Osteoblast (primary cell): ENCODE results near the gene DPP10. TPM values are rescaled to one million over a fixed set of nuclear protein-coding genes. Genes with fewer than 3 reads are reported as not detected.

Experiments used
- DNase-seq: peaks from one replicate; pipeline ENCODE4 v3.0.0; 2011; ENCODE audit warnings: low spot score, mixed read lengths; ENCODE audit not compliant: insufficient read length; ENCODE audit errors: missing footprints
- H2AFZ ChIP-seq: 2 replicates; pipeline ENCODE4 v1.6.0; 2011; ENCODE audit warnings: mild to moderate bottlenecking, low read length
- H3K27ac ChIP-seq: 2 replicates; pipeline ENCODE4 v1.5.1; 2011; ENCODE audit warnings: mild to moderate bottlenecking, low read depth, low read length, moderate library complexity
- H3K27me3 ChIP-seq: 2 replicates; pipeline ENCODE4 v1.6.0; 2012; ENCODE audit warnings: mild to moderate bottlenecking, control low read depth, inconsistent platforms, low read length, moderate library complexity; ENCODE audit not compliant: insufficient read depth
- H3K36me3 ChIP-seq: 2 replicates; pipeline ENCODE4 v1.5.1; 2011; ENCODE audit warnings: mild to moderate bottlenecking, low read length, control low read depth, moderate library complexity; ENCODE audit not compliant: insufficient read depth
- H3K4me1 ChIP-seq: 2 replicates; pipeline ENCODE4 v1.5.1; 2011; ENCODE audit warnings: mild to moderate bottlenecking, low read length, control low read depth, moderate library complexity; ENCODE audit not compliant: insufficient read depth
- H3K4me2 ChIP-seq: 2 replicates; pipeline ENCODE4 v1.6.0; 2011; ENCODE audit warnings: mild to moderate bottlenecking, low read length; ENCODE audit not compliant: insufficient read depth
- H3K4me3 ChIP-seq: fragments of 200-600 bp; sonication (generic); 3 replicates; pipeline ENCODE4 v1.5.1; 2012; ENCODE audit warnings: mild to moderate bottlenecking, low read length, inconsistent platforms; ENCODE audit not compliant: insufficient read depth
- H3K79me2 ChIP-seq: 2 replicates; pipeline ENCODE4 v1.6.0; 2012; ENCODE audit warnings: mild to moderate bottlenecking, low read length, control low read depth, inconsistent platforms; ENCODE audit not compliant: insufficient read depth
- H3K9me3 ChIP-seq: 2 replicates; pipeline ENCODE4 v1.5.1; 2011; ENCODE audit warnings: low read depth, low read length, control low read depth
- H4K20me1 ChIP-seq: 2 replicates; pipeline ENCODE4 v1.6.0; 2012; ENCODE audit warnings: mild to moderate bottlenecking, low read length, control low read depth; ENCODE audit not compliant: insufficient read depth
- total RNA-seq: library from RNA; depleted of rRNA; stranded (reverse); fragments of >200 nt; gene quantifications from 2 replicates; pipeline ENCODE4 v1.2.3, GENCODE V29; 2012
- TF ChIP-seq, protein P1 (sequence below): IDR thresholded peaks from 2 replicates; pipeline ENCODE4 v1.5.1; 2011; ENCODE audit warnings: mild to moderate bottlenecking, low read depth, low read length, moderate library complexity; ENCODE audit errors: extremely low read depth

DPP10 gene
- total RNA-seq, 1 donor = not detected

DNA sequence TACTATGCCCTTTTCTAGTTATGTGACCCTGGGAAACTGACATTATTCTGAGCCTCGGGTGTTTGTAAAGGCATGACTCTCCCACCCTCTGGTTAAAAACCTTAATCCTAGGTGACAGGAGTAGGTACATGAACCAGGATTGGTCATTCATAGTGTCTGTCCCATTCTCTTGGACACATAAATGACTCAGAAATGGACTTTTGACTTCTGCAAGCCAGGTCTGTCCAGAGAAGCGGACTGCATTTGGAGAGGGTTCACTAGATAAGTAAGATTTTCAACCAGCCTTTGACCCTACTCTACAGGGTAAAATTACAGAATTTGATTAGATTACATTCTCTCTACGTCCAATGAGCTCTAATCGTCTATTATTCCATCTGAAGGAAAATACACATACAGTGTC lies 285.9 kb downstream of the DPP10 start:
- Histone ChIP-seq H3K36me3 (no peaks in the 10 kb centered on the region), H3K27me3 (no peaks in the 10 kb centered on the region), H3K4me2 (no peak overlapping the region), H3K79me2 (no peaks in the 10 kb centered on the region), H2AFZ (no peak overlapping the region), H3K4me3 (no peak overlapping the region), H3K4me1 (no peaks in the 10 kb centered on the region), H3K9me3 (peaks cover 2% of the 10 kb centered on the region), H4K20me1 (no peaks in the 10 kb centered on the region), H3K27ac (no peak overlapping the region)
- no peak for DNase-seq
- TF ChIP-seq, protein P1, sequence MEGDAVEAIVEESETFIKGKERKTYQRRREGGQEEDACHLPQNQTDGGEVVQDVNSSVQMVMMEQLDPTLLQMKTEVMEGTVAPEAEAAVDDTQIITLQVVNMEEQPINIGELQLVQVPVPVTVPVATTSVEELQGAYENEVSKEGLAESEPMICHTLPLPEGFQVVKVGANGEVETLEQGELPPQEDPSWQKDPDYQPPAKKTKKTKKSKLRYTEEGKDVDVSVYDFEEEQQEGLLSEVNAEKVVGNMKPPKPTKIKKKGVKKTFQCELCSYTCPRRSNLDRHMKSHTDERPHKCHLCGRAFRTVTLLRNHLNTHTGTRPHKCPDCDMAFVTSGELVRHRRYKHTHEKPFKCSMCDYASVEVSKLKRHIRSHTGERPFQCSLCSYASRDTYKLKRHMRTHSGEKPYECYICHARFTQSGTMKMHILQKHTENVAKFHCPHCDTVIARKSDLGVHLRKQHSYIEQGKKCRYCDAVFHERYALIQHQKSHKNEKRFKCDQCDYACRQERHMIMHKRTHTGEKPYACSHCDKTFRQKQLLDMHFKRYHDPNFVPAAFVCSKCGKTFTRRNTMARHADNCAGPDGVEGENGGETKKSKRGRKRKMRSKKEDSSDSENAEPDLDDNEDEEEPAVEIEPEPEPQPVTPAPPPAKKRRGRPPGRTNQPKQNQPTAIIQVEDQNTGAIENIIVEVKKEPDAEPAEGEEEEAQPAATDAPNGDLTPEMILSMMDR = no peak

DNA sequence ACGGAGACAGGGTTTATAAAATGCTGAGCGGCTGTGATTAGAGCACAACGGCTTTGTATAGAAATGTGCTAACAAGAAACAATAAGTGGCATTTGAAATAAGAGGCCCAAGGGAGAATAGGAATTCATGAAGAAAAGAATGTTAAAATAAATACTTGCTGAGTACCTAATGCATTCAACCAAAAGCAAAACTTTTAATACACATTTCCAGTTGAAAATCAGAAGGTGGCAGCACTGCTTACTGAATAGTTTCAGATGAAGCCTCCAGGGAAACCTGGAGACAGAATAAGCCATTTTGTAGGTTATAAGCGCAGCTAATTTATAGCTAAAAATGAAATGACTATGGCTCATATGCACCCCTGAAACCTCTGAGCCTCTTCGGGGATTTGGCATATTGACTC lies 286.6 kb downstream of the DPP10 start:
- H3K27me3 ChIP-seq = no peaks in the 10 kb centered on the region
- H3K36me3 ChIP-seq = no peaks in the 10 kb centered on the region
- H3K4me1 ChIP-seq = no peaks in the 10 kb centered on the region
- peaks cover 2% of the 10 kb centered on the region for H3K9me3 ChIP-seq
- no peak overlapping the region for H3K4me3 ChIP-seq
- H2AFZ ChIP-seq = no peak overlapping the region
- H4K20me1 ChIP-seq = no peaks in the 10 kb centered on the region
- no peaks in the 10 kb centered on the region for H3K79me2 ChIP-seq
- H3K4me2 ChIP-seq = no peak overlapping the region
- no peak overlapping the region for H3K27ac ChIP-seq
- TF ChIP-seq, protein P1 = no peak
- DNase-seq = no peak

DNA sequence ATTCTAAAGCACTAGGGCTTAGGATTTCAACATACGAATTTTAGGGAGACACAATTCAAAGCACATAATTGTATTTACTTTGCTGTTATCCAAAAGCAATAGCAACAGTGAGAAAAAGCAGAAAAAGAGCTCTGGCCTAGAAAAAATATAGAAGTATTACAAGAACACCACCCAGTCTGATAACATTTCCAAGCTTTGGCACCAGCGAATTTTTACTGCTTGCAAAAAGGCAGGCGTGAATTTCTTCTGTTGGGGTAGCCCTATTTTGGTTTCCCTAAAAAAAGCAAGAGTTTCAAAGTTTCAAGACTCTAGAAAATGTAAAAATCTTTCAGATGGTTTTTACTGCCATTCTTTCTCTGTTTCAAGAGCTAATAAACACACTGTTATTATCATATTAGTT lies 292.7 kb downstream of the DPP10 start:
- Histone ChIP-seq H2AFZ (no peak overlapping the region), H3K4me2 (no peak overlapping the region), H4K20me1 (no peaks in the 10 kb centered on the region), H3K27ac (no peak overlapping the region), H3K4me3 (no peak overlapping the region), H3K36me3 (no peaks in the 10 kb centered on the region), H3K4me1 (no peaks in the 10 kb centered on the region), H3K79me2 (no peaks in the 10 kb centered on the region), H3K27me3 (no peaks in the 10 kb centered on the region), H3K9me3 (peaks cover 2% of the 10 kb centered on the region)
- DNase-seq = no peak
- TF ChIP-seq, protein P1 = no peak

DNA sequence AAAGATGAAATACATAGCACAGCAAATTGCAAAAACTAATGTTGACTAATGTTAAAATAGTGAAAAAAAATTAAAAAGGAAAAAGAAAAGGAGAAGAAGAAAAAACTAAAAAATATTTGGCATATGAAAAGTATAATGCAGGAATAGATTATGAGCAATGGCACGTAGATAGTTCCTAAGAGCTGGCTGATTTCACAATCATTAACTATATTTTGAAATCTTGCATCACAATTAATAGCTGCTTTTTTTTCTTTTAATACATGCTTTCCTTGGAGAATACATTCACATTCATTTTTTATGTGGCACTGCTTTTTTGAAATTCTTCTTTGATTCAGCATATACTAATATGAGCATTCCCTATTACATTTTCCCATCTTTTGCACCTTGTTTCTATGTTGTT lies 299.8 kb downstream of the DPP10 start:
- no peaks in the 10 kb centered on the region for H3K4me1 ChIP-seq
- no peaks in the 10 kb centered on the region for H3K9me3 ChIP-seq
- TF ChIP-seq, protein P1 = no peak
- H3K36me3 ChIP-seq = no peaks in the 10 kb centered on the region
- no peak overlapping the region for H3K27ac ChIP-seq
- no peak overlapping the region for H3K4me3 ChIP-seq
- H3K79me2 ChIP-seq = no peaks in the 10 kb centered on the region
- no peak for DNase-seq
- H3K27me3 ChIP-seq = no peaks in the 10 kb centered on the region
- H3K4me2 ChIP-seq = no peak overlapping the region
- H4K20me1 ChIP-seq = no peaks in the 10 kb centered on the region
- H2AFZ ChIP-seq = no peak overlapping the region
